SK-N-SH treated with all-trans-retinoic acid at 6 μM for 48 hours (cell line): Measurements from ENCODE around the gene CRYBG1.

Experiments used
- ARNTL ChIP-seq: fragments of 450-650 bp; formaldehyde crosslinking; IDR thresholded peaks from 2 replicates; pipeline ENCODE4 v1.5.0; 2020; ENCODE audit warnings: low read depth, mild to moderate bottlenecking, moderate library complexity, borderline replicate concordance
- BACH2 ChIP-seq: fragments of 250-450 bp; sonication (Bioruptor Pico); IDR thresholded peaks from 2 replicates; pipeline ENCODE4 v1.9.0; 2021; ENCODE audit warnings: mild to moderate bottlenecking, borderline replicate concordance
- CSDC2 ChIP-seq: fragments of 250-450 bp; sonication (Bioruptor Pico); IDR thresholded peaks from 2 replicates; pipeline ENCODE4 v1.5.0; 2020; ENCODE audit warnings: mild to moderate bottlenecking, moderate library complexity
- ISL1 ChIP-seq: fragments of 250-450 bp; sonication (Bioruptor Pico); IDR thresholded peaks from 2 replicates; pipeline ENCODE4 v2.1.2; 2022; ENCODE audit warnings: mild to moderate bottlenecking, moderate library complexity
- RARB ChIP-seq: fragments of 250-450 bp; sonication (Bioruptor Pico); IDR thresholded peaks from 2 replicates; pipeline ENCODE4 v1.8.0; 2021; ENCODE audit warnings: mild to moderate bottlenecking, moderate library complexity
- TCF4 ChIP-seq: fragments of 250-450 bp; sonication (Bioruptor Pico); IDR thresholded peaks from 2 replicates; pipeline ENCODE4 v1.8.0; 2021; ENCODE audit warnings: mild to moderate bottlenecking, moderate library complexity, borderline replicate concordance
- ZC3H10 ChIP-seq: fragments of 250-450 bp; sonication (Bioruptor Pico); IDR thresholded peaks from 2 replicates; pipeline ENCODE4 v1.5.1; 2021; ENCODE audit warnings: mild to moderate bottlenecking, moderate library complexity
- ZFP3 ChIP-seq: fragments of 250-450 bp; sonication (Bioruptor Pico); IDR thresholded peaks from 2 replicates; pipeline ENCODE4 v1.5.0; 2020; ENCODE audit warnings: mild to moderate bottlenecking, moderate library complexity
- ZFP30 ChIP-seq: fragments of 450-650 bp; formaldehyde crosslinking; IDR thresholded peaks from 2 replicates; pipeline ENCODE4 v1.5.0; 2022; ENCODE audit warnings: mild to moderate bottlenecking, moderate library complexity
- TF ChIP-seq, protein P1 (sequence below): fragments of 250-450 bp; sonication (Bioruptor Pico); IDR thresholded peaks from 2 replicates; pipeline ENCODE4 v1.5.0; 2020; ENCODE audit warnings: mild to moderate bottlenecking, moderate library complexity
- TF ChIP-seq, protein P2 (sequence below): fragments of 250-450 bp; sonication (Bioruptor Pico); IDR thresholded peaks from 2 replicates; pipeline ENCODE4 v1.5.1; 2020; ENCODE audit warnings: low read depth, mild to moderate bottlenecking, moderate library complexity
- TF ChIP-seq, protein P3 (sequence below): fragments of 250-450 bp; sonication (Bioruptor Pico); IDR thresholded peaks from 2 replicates; pipeline ENCODE4 v1.8.0; 2020; ENCODE audit warnings: mild to moderate bottlenecking, moderate library complexity, borderline replicate concordance
- TF ChIP-seq, protein P4 (sequence below): fragments of 250-450 bp; sonication (Bioruptor Pico); IDR thresholded peaks from 2 replicates; pipeline ENCODE4 v1.8.0; 2021; ENCODE audit warnings: low read depth, mild to moderate bottlenecking, moderate library complexity, borderline replicate concordance

DNA sequence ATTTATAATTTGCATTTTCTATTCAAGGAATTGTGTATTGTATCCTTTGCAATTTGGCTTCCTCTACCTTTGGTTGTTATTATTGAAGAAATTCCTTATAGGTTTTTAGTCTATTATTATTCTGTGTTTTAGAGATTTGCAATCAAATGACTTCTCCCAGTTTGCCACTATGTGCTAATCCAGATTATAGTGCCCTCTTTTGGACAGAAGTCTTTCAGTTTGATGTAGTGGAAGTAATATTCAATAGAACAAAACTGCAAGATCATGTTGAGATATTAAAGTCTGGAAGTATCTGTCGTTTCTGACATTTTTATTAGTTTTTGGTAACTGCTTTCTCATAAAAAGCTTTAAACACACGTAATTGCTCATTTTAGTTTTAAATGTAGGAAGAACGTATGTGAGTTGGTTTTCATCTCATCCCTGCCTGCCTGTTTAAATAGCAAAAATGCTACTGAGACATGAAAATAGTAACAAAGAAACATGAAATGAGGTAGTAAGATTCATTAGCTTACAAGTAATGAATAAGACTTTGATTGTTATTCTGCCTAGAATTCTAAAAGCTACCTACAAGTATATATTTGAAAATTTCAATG, 195.9 kb downstream of the CRYBG1 start:
- TF ChIP-seq, protein P1, sequence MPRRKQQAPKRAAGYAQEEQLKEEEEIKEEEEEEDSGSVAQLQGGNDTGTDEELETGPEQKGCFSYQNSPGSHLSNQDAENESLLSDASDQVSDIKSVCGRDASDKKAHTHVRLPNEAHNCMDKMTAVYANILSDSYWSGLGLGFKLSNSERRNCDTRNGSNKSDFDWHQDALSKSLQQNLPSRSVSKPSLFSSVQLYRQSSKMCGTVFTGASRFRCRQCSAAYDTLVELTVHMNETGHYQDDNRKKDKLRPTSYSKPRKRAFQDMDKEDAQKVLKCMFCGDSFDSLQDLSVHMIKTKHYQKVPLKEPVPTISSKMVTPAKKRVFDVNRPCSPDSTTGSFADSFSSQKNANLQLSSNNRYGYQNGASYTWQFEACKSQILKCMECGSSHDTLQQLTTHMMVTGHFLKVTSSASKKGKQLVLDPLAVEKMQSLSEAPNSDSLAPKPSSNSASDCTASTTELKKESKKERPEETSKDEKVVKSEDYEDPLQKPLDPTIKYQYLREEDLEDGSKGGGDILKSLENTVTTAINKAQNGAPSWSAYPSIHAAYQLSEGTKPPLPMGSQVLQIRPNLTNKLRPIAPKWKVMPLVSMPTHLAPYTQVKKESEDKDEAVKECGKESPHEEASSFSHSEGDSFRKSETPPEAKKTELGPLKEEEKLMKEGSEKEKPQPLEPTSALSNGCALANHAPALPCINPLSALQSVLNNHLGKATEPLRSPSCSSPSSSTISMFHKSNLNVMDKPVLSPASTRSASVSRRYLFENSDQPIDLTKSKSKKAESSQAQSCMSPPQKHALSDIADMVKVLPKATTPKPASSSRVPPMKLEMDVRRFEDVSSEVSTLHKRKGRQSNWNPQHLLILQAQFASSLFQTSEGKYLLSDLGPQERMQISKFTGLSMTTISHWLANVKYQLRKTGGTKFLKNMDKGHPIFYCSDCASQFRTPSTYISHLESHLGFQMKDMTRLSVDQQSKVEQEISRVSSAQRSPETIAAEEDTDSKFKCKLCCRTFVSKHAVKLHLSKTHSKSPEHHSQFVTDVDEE (CRISPR knock-in tag) = no peak
- TF ChIP-seq, protein P2, sequence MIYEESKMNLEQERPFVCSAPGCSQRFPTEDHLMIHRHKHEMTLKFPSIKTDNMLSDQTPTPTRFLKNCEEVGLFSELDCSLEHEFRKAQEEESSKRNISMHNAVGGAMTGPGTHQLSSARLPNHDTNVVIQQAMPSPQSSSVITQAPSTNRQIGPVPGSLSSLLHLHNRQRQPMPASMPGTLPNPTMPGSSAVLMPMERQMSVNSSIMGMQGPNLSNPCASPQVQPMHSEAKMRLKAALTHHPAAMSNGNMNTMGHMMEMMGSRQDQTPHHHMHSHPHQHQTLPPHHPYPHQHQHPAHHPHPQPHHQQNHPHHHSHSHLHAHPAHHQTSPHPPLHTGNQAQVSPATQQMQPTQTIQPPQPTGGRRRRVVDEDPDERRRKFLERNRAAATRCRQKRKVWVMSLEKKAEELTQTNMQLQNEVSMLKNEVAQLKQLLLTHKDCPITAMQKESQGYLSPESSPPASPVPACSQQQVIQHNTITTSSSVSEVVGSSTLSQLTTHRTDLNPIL (CRISPR knock-in tag) = no peak
- TF ChIP-seq BACH2 (CRISPR knock-in tag) = no peak
- TF ChIP-seq TCF4 = no peak
- TF ChIP-seq, protein P3, sequence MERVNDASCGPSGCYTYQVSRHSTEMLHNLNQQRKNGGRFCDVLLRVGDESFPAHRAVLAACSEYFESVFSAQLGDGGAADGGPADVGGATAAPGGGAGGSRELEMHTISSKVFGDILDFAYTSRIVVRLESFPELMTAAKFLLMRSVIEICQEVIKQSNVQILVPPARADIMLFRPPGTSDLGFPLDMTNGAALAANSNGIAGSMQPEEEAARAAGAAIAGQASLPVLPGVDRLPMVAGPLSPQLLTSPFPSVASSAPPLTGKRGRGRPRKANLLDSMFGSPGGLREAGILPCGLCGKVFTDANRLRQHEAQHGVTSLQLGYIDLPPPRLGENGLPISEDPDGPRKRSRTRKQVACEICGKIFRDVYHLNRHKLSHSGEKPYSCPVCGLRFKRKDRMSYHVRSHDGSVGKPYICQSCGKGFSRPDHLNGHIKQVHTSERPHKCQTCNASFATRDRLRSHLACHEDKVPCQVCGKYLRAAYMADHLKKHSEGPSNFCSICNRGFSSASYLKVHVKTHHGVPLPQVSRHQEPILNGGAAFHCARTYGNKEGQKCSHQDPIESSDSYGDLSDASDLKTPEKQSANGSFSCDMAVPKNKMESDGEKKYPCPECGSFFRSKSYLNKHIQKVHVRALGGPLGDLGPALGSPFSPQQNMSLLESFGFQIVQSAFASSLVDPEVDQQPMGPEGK (CRISPR knock-in tag) = no peak
- TF ChIP-seq ISL1 (CRISPR knock-in tag) = no peak
- no peak for TF ChIP-seq ZC3H10 (CRISPR knock-in tag)
- no peak for TF ChIP-seq ZFP30 (CRISPR knock-in tag)
- no peak for TF ChIP-seq RARB
- TF ChIP-seq CSDC2 = no peak
- TF ChIP-seq, protein P4, sequence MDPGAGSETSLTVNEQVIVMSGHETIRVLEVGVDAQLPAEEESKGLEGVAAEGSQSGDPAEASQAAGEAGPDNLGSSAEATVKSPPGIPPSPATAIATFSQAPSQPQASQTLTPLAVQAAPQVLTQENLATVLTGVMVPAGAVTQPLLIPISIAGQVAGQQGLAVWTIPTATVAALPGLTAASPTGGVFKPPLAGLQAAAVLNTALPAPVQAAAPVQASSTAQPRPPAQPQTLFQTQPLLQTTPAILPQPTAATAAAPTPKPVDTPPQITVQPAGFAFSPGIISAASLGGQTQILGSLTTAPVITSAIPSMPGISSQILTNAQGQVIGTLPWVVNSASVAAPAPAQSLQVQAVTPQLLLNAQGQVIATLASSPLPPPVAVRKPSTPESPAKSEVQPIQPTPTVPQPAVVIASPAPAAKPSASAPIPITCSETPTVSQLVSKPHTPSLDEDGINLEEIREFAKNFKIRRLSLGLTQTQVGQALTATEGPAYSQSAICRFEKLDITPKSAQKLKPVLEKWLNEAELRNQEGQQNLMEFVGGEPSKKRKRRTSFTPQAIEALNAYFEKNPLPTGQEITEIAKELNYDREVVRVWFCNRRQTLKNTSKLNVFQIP = no peak
- no peak for TF ChIP-seq ARNTL (CRISPR knock-in tag)
- TF ChIP-seq ZFP3 (CRISPR knock-in tag) = no peak
